ENCODE results near the gene CCR6.

DNA sequence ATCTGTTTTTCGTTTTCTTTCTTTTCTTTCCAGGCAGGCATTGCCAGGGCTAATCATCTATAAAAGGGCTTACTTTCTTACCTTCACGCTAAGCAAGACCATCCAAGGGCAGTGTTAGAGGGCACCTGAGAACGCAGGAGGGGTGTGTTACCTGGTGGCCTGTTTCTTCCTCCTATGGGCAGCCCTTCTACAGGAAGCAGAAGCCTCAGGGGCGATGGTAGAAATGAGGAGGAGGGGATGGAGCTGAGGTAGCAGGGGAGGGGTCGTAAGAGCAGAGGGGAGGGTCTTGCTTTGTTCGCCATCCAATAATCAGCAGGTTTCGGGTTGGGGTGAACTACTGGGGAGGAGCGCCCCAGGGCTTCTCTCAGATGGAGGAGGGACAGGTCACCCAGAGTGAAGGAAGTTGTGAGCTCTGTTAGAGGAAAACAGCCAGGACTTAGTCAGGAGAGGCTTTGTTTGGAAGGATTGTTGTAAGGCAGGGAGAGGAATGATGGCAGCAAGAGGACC is 1.5 kb upstream of the CCR6 start:
- TF ChIP-seq EP300 (IDR thresholded peaks at IDR 0.05) (no peak), POLR2AphosphoS5 (IDR thresholded peaks at IDR 0.05) (no peak)
- TF ChIP-seq, protein P1, sequence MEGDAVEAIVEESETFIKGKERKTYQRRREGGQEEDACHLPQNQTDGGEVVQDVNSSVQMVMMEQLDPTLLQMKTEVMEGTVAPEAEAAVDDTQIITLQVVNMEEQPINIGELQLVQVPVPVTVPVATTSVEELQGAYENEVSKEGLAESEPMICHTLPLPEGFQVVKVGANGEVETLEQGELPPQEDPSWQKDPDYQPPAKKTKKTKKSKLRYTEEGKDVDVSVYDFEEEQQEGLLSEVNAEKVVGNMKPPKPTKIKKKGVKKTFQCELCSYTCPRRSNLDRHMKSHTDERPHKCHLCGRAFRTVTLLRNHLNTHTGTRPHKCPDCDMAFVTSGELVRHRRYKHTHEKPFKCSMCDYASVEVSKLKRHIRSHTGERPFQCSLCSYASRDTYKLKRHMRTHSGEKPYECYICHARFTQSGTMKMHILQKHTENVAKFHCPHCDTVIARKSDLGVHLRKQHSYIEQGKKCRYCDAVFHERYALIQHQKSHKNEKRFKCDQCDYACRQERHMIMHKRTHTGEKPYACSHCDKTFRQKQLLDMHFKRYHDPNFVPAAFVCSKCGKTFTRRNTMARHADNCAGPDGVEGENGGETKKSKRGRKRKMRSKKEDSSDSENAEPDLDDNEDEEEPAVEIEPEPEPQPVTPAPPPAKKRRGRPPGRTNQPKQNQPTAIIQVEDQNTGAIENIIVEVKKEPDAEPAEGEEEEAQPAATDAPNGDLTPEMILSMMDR (IDR thresholded peaks at IDR 0.05), result no peak
